ENCODE measurements around the gene ATP2C2. TPM values are rescaled to one million over a fixed set of nuclear protein-coding genes. Genes with fewer than 3 reads are reported as not detected.

ATP2C2 gene
- total and polyA plus RNA-seq, 2 donors (not counting 1 experiment from before 2014, with no cell fraction given), result not detected

- Histone ChIP-seq H3K9ac (ENCODE audit: low read length) (no peak overlapping the region), H4K20me1 (ENCODE audit: control insufficient read depth, insufficient read depth, low read length, poor library complexity, severe bottlenecking) (no peaks in the 10 kb centered on the region), H3K4me3 (ENCODE audit: control extremely low read depth in 1 of 5, extremely low read depth in 1 of 5, insufficient read depth in 1 of 5, low read depth in 2 of 5, low read length in 4 of 5) (no peak overlapping the region), H3K27ac (ENCODE audit: low read length in 2 of 2) (no peak overlapping the region), H3K4me2 (replicated peaks; ENCODE audit: low read depth, low read length, poor library complexity, severe bottlenecking) (no peak overlapping the region), H3K79me2 (ENCODE audit: control insufficient read depth, insufficient read depth, low read length) (no peaks in the 10 kb centered on the region), H2AFZ (ENCODE audit: insufficient read depth, low read depth, low read length, poor library complexity, severe bottlenecking) (no peak overlapping the region), H3K9me3 (ENCODE audit: control extremely low read depth in 1 of 3, control insufficient read depth in 2 of 3, insufficient read depth in 1 of 3, low read length in 2 of 3) (no peaks in the 10 kb centered on the region), H3K4me1 (ENCODE audit: control insufficient read depth in 2 of 2, insufficient read depth in 2 of 2, low read length in 2 of 2) (no peaks in the 10 kb centered on the region), H3K27me3 (replicated peaks in 1 of 4; ENCODE audit: control extremely low read depth in 1 of 4, control insufficient read depth in 3 of 4, insufficient read depth in 4 of 4, low read length in 3 of 4) (peaks cover 0 to 17% (median 0%) of the 10 kb centered on the region in 4 experiments), H3K36me3 (replicated peaks in 1 of 2; ENCODE audit: control extremely low read depth in 1 of 2, control insufficient read depth in 1 of 2, extremely low read depth in 1 of 2, insufficient read depth in 2 of 2, low read length in 1 of 2) (no peaks in the 10 kb centered on the region)
- H3K4me3 Mint-ChIP-seq, result no peak overlapping the region
- H3K27ac Mint-ChIP-seq, result no peak overlapping the region
- ChIA-PET POLR2A (no interaction called here), CTCF (no interaction called here)
- no peaks in the 10 kb centered on the region for H3K9me3 Mint-ChIP-seq (ENCODE audit: insufficient read depth)
- peaks cover 50% of the 10 kb centered on the region for H3K27me3 Mint-ChIP-seq
- no CpG with 5 or more reads among the region's 3 CpGs for WGBS (ENCODE audit: insufficient coverage)
- ATAC-seq (ENCODE audit: low read depth) (no peak), DNase-seq (no peak)
- TF ChIP-seq CTCF (IDR thresholded peaks at IDR 0.05), result no peak
- no peak for TF ChIP-seq EZH2 (IDR thresholded peaks at IDR 0.05; ENCODE audit: borderline replicate concordance, insufficient read depth, low read depth, low read length, poor library complexity, severe bottlenecking)
- intact Hi-C loops (cut with micrococcal nuclease), result no loop called here
- no peaks in the 10 kb centered on the region for H3K4me1 Mint-ChIP-seq
These were observed 36.0 kb downstream of the ATP2C2 start for GRCh38 chr16:84404324-84404723.

- Histone ChIP-seq H3K36me3 (replicated peaks in 1 of 2; ENCODE audit: control extremely low read depth in 1 of 2, control insufficient read depth in 1 of 2, extremely low read depth in 1 of 2, insufficient read depth in 2 of 2, low read length in 1 of 2) (no peaks in the 10 kb centered on the region), H3K4me3 (ENCODE audit: control extremely low read depth in 1 of 5, extremely low read depth in 1 of 5, insufficient read depth in 1 of 5, low read depth in 2 of 5, low read length in 4 of 5) (no peak overlapping the region), H2AFZ (ENCODE audit: insufficient read depth, low read depth, low read length, poor library complexity, severe bottlenecking) (no peak overlapping the region), H3K4me2 (replicated peaks; ENCODE audit: low read depth, low read length, poor library complexity, severe bottlenecking) (no peak overlapping the region), H3K9ac (ENCODE audit: low read length) (no peak overlapping the region), H4K20me1 (ENCODE audit: control insufficient read depth, insufficient read depth, low read length, poor library complexity, severe bottlenecking) (no peaks in the 10 kb centered on the region), H3K79me2 (ENCODE audit: control insufficient read depth, insufficient read depth, low read length) (no peaks in the 10 kb centered on the region), H3K9me3 (ENCODE audit: control extremely low read depth in 1 of 3, control insufficient read depth in 2 of 3, insufficient read depth in 1 of 3, low read length in 2 of 3) (no peaks in the 10 kb centered on the region), H3K27ac (ENCODE audit: low read length in 2 of 2) (no peak overlapping the region), H3K27me3 (replicated peaks in 1 of 4; ENCODE audit: control extremely low read depth in 1 of 4, control insufficient read depth in 3 of 4, insufficient read depth in 4 of 4, low read length in 3 of 4) (peaks cover 0 to 17% (median 0%) of the 10 kb centered on the region in 4 experiments), H3K4me1 (ENCODE audit: control insufficient read depth in 2 of 2, insufficient read depth in 2 of 2, low read length in 2 of 2) (no peaks in the 10 kb centered on the region)
- no peaks in the 10 kb centered on the region for H3K4me1 Mint-ChIP-seq
- intact Hi-C loops (cut with micrococcal nuclease), result no loop called here
- H3K4me3 Mint-ChIP-seq, result no peak overlapping the region
- DNase-seq (no peak), ATAC-seq (ENCODE audit: low read depth) (no peak)
- peaks cover 50% of the 10 kb centered on the region for H3K27me3 Mint-ChIP-seq
- no peaks in the 10 kb centered on the region for H3K9me3 Mint-ChIP-seq (ENCODE audit: insufficient read depth)
- 88% methylated on average over 13 of the region's 19 CpGs for WGBS (ENCODE audit: insufficient coverage)
- ChIA-PET CTCF (no interaction called here), POLR2A (no interaction called here)
- no peak overlapping the region for H3K27ac Mint-ChIP-seq
- no peak for TF ChIP-seq EZH2 (IDR thresholded peaks at IDR 0.05; ENCODE audit: borderline replicate concordance, insufficient read depth, low read depth, low read length, poor library complexity, severe bottlenecking)
- no peak for TF ChIP-seq CTCF (IDR thresholded peaks at IDR 0.05)
These were observed 36.8 kb downstream of the ATP2C2 start for GRCh38 chr16:84404936-84405639.

Data from B cell (primary cell).